AG09309 (cell line): ENCODE measurements around the gene LHX4.

Experiments used
- DNase-seq: peaks from one replicate; pipeline ENCODE4 v3.0.0-alpha.2; 2010; ENCODE audit warnings: low read depth
- H3K4me3 ChIP-seq: 2 replicates; pipeline ENCODE4 v1.5.1; 2011; ENCODE audit warnings: mild to moderate bottlenecking, low read depth, low read length, moderate library complexity; ENCODE audit not compliant: control insufficient read depth
- CTCF ChIP-seq: IDR thresholded peaks from 2 replicates; pipeline ENCODE4 v1.5.1; 2011; ENCODE audit warnings: mild to moderate bottlenecking, low read depth, low read length, inconsistent platforms; ENCODE audit not compliant: insufficient read depth, control insufficient read depth; ENCODE audit errors: missing control alignments

Gene LHX4

DNA sequence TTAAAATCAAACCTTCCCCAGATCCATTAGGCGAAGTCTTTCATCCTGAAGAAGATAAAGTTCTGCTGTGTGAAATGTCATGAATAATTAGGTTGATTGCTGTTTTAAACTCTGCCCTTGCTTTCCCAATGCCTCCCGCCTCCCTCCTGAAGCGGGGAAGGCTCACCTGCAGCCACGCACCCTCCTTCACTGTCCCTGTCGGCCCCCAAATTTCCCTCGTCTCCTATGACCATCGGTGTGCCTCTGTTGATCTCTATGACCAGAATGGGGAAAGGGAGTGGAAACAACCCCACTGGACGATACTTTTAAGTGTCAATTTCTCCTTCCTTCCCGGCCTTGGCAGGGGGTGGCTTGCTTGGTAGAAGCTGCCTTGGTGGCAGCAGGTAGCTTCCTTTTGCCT is 35.1 kb downstream of the LHX4 start:
- H3K4me3 ChIP-seq, result no peak overlapping the region
- no peak for DNase-seq
- TF ChIP-seq CTCF, result no peak

DNA sequence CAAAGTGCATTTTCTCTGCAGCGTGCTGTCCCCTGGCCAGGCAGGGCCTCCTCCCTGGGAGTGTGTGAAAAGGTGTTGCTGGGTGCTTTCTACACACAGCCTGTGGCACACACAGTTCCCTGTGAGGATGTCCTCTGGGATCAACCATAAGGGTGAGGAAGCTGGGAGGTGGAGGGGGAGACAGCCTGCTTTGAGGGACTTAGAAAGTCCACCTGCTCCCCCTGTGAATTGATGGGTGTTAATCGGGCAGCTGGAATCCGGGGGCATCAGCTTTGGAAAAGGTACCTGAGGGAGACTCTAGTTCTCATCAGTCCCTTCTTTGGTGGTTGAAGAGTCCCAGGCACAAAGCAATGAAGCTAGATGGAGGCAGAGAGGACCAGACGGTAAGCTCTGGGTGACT is 35.8 kb downstream of the LHX4 start:
- no peak for TF ChIP-seq CTCF
- H3K4me3 ChIP-seq, result no peak overlapping the region
- DNase-seq, result no peak

- no peak for TF ChIP-seq CTCF
- no peak overlapping the region for H3K4me3 ChIP-seq
- DNase-seq, result no peak
Observed at GRCh38 chr1:180266275-180267210, 36.5 kb downstream of the LHX4 start.

DNA sequence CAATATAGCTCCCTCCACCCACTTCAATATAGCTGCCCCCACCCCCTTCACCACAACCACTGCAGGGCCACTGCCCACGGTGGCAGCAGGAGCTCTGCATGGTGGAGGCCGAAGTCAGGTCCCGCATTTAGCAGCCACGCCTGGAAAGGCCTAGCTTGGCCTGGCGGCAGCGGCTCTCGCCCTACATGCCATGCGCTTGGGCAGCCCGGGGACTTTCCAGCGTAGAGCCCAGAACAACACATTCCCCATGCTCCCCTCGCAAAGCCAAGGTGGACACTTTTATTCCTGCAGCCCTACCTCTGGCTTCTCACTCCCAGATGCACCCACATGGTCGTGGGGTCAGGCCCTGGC is 37.1 kb downstream of the LHX4 start:
- no peak for DNase-seq
- TF ChIP-seq CTCF, result no peak
- no peak overlapping the region for H3K4me3 ChIP-seq

- no peak for TF ChIP-seq CTCF
- no peak overlapping the region for H3K4me3 ChIP-seq
- DNase-seq, result no peak
Observed at GRCh38 chr1:180267761-180268555, 37.9 kb downstream of the LHX4 start.

GRCh38 chr1:180268556-180269075 is 38.6 kb downstream of the LHX4 start:
- DNase-seq, result no peak
- no peak for TF ChIP-seq CTCF
- H3K4me3 ChIP-seq, result no peak overlapping the region
